Measurements from ENCODE around the gene SART3.

The SART3 gene

DNA sequence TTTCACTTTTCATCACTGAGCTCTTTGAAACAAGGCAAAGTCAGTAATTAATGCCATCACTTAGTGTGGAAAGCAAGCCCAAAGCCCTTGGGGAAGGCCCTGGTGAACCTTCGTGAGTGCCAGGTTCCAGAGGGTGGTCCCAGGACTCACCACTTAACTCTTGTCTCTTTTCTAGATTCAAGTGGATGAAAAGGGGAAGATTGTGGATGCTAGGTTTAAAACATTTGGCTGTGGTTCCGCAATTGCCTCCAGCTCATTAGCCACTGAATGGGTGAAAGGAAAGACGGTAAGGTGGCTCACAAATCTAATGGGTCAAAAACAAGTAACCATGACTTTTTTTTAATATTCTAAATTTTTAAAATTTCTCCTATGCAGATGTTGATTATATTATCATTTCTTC is 4.2 kb upstream of the SART3 start:
- in situ Hi-C loops (cut with MboI; ENCODE audit: low sequenced_read_pairs) = loop anchor here (10.0 to 25.0 kb wide), 3 partner anchors 240 to 522 kb away; partner anchors contain the start of genes ALKBH2 and UNG

DNA sequence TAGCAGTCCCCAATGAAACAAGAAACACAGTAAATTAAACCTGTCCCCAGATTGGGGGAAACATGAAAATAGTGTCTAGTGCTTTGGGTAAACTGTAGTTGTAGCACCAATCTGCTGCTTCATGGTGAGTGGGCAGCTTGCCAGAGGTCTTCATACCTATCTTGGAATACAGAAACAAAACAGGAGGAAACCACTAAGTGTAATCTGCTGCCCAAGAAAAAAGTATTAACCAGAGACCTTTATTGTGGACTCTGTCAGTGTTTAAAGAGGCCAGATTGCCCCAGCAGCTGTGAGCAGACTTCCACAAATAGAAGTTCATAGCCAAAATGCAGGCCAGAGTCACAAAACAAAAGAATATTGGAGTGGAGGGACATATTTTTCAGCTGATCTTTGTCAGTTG is 3.8 kb upstream of the SART3 start:
- in situ Hi-C loops (cut with MboI; ENCODE audit: low sequenced_read_pairs) = loop anchor here (10.0 to 25.0 kb wide), 3 partner anchors 240 to 523 kb away; partner anchors contain the start of genes ALKBH2 and UNG

DNA sequence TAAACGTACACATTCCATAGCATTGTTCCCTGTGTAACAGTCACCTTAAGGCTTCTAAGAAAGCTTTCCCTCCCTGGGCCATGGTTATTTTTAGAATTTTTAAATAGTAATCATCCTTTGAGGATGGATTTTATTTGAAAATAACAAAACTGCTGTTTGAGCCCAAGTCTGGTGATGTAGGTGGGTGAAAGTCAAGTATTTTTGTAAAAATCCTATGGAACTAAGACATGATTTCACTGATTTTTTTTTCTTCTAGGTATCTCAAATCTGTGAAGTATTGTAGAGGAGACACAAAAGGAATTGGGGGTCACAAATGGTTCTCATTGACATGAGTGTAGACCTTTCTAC is 2.8 kb upstream of the SART3 start:
- in situ Hi-C loops (cut with MboI; ENCODE audit: low sequenced_read_pairs) = loop anchor here (10.0 to 25.0 kb wide), 3 partner anchors 241 to 524 kb away; partner anchors contain the start of genes ALKBH2 and UNG

DNA sequence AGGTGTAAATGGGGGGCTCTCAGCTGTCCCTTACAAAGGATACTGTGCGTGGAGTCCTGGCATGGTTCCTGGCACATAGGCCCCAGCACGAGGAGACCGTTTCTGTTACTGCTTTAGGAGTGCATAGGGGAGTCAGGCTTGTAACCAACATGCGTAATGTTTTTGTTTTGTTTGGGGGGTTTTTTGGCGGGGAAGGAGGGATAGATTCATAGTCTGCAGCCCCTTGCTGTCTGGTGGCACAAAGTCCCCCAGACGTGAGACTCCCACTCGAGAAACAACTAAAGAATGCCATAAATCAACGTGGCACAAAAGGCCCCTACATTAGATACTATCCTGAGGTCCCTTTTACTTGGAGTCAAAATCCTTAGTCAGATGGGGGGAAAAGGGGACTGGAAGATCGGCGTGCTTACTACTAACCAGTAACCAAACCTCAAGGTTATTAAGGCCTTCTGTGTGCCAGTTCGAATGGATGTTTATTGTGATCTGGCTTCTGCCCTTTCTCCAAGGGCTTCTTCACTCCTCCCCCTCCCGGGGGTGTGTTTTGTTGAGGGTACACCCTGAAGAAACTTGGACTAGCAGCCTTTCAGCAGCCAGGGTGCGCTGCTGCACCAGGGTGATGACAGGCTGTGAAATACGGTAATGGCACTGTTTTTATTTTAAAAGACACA is 2.3 kb upstream of the SART3 start:
- in situ Hi-C loops (cut with MboI; ENCODE audit: low sequenced_read_pairs) = loop anchor here (10.0 to 25.0 kb wide), 3 partner anchors 242 to 524 kb away; partner anchors contain the start of genes ALKBH2 and UNG

DNA sequence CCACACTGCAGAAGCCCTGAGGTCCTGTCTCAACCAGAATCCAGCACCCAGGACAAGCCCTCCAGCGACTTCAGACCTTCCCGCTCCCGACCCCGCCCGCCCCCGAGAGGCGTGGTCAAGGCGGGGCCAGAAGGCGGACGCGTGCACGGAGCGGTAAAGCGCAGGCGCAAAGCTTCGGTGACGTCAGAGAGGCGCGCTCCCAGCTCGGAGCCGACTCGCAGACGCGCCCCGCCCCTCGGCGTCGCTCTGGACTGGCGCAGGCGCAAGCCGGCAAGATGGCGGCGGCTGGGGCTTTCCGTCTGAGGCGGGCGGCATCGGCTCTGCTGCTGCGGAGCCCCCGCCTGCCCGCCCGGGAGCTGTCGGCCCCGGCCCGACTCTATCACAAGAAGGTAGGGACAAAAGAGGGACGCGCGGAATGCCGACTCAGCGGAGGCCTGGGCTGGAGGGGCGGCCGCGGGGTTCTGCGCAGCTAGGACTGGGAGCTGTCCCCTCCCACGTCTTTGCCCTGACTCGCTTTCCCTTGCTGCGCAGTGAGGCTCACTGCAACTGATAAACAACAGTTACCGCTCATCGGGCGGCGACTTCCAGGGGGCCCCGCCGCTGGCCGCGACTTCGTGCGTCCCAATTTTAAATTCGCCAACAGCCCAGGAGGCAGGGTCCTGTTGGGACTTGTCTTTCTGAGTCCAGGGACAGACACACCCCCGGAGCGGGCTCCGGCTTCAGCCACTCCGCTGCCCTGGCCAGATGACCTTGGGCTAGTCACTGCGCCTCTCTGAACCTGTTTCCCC is 1.6 kb upstream of the SART3 start, which contains the start of gene ISCU:
Gene ISCU, plus strand, starts transcription at position 249 of the 788 bp plus-strand sequence. Its CDS starts 27 bp downstream, at position 276.
- in situ Hi-C loops (cut with MboI; ENCODE audit: low sequenced_read_pairs) = loop anchor here (10.0 to 25.0 kb wide), 3 partner anchors 242 to 525 kb away; partner anchors contain the start of genes ALKBH2 and UNG

DNA sequence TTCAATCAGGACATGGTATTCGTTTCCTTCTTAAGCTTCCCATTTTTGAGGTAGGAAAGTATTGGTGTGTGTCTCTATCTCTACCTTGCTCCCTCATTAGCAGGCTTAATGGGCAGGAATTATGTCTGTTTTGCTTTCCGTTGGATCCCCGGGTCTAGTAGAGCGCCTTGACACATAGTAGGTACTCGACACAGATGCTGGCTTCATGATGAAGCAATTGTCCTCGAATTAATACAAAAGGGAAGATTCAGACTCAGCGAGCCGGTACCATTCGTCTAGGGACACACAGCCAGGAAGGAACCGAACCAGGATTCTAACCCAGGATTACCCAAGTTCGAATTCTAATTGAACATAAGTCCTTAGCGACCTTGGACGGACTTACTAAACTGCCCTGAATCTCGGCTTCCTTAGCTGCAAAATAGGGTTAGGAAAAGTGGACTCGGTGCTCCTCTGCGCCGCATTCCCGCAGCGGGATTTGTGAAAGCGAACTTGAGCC is 927 bp upstream of the SART3 start:
- in situ Hi-C loops (cut with MboI; ENCODE audit: low sequenced_read_pairs) = loop anchor here (10.0 to 25.0 kb wide), 3 partner anchors 243 to 525 kb away; partner anchors contain the start of genes ALKBH2 and UNG

DNA sequence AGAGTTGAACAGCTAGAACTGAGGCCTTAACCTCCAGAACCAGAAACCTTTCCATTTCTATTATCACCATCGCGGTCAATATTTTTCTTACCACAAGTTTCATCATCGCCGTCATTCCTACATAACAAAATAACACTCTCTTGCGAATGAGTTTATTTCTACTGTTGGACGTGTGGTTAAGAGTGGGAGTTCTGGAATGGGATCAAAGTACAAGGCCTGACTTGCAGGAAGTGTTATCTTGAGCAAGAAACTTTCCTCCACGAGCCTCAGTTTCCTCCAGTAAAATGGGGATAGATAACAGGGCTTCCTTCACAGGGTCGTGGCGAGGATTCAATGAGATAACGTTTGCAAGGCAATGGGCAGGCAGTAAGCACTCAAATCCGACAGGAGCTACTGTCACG is 652 bp downstream of the SART3 start:
- in situ Hi-C loops (cut with MboI; ENCODE audit: low sequenced_read_pairs) = loop anchor here (10.0 to 25.0 kb wide), 3 partner anchors 244 to 527 kb away; partner anchors contain the start of genes ALKBH2 and UNG

DNA sequence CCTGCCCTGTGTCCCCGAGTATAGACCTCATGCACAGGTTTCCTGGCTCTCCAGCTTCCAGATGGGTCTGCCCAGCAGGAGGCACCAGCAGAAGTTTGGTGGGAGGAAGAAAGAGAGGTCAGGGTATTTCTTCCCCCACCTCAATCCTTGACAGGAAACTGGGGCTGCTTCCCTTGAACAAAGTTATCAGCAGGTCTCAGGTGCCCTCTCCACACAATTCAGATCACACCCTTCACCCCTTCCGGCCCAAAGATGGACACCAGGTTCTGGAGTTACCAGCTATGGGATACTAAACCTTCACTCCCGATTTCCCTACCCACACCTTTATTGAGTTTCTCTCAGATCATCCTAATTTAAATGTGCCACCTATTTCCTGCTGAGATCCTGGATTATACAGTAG is 1.2 kb downstream of the SART3 start:
- in situ Hi-C loops (cut with MboI; ENCODE audit: low sequenced_read_pairs) = loop anchor here (10.0 to 25.0 kb wide), 3 partner anchors 245 to 528 kb away; partner anchors contain the start of genes ALKBH2 and UNG

DNA sequence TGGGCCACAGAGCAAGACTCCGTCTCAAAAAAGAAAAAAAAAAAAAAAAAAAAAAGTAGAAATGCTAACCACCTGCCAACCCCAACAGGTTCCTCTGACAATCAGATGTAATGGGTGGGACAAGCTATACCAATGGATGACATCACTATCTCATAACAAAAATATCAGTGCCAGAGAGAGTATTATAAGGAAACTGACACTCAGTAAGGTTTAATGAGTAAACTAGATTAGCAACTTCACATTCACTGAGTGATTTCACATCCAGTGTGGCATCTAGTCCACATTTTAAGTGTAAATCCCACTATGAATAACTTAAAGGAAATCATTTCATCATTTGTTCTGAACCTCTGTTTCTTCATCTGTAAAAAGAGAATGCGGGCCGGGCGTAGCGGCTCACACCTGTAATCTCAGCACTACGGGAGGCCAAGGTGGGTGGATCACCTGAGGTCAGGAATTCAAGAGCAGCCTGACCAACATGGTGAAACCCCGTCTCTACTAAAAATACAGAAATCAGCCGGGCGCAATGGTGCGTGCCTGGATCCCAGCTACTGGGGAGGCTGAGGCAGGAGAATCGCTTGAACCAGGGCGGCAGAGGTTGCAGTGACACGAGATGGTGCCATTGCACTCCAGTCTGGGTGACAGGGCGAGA is 1.8 kb downstream of the SART3 start:
- in situ Hi-C loops (cut with MboI; ENCODE audit: low sequenced_read_pairs) = loop anchor here (25.0 kb wide), 1 partner anchor 528 kb away; the partner anchor contains the start of genes ALKBH2 and UNG

DNA sequence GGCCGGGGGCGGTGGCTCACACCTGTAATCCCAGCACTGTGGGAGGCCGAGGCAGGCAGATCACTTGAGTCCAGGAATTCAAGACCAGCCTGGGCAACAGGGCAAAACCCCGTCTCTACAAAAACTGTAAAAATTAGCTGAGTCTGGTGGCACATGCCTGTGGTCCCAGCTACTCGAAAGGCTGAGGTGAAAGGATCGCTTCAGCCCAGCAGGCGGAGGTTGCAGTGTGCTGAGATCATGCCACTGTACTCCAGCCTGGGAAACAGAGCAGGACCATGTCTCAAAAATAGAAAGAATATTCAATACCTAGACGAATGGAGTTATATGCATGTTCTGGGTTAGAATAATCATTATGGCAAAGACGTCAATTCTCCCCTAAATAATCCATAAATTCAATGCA is 5.6 kb downstream of the SART3 start:
- in situ Hi-C loops (cut with MboI; ENCODE audit: low sequenced_read_pairs) = loop anchor here (25.0 kb wide), 1 partner anchor 532 kb away; the partner anchor contains the start of genes ALKBH2 and UNG

DNA sequence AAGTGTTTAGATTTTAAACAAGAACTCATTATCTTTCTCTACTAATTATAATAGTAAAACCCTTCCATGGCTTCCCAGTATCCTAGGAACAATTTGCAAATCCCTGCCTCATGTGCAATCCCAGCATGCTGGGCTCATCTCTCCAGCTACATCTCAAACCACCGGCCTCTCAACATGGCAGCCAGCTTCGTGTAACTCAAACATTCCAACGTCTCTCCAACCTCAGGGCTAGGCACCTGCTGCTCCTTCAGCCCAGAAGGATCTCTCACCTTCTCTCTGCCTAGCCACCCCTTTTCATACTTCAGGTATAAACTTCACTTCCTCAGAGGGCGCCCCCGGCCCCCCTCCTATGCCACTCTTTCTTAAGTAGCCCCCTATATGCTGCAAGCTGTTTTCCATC is 7.2 kb downstream of the SART3 start:
- in situ Hi-C loops (cut with MboI; ENCODE audit: low sequenced_read_pairs) = loop anchor here (25.0 kb wide), 1 partner anchor 534 kb away; the partner anchor contains the start of genes ALKBH2 and UNG

DNA sequence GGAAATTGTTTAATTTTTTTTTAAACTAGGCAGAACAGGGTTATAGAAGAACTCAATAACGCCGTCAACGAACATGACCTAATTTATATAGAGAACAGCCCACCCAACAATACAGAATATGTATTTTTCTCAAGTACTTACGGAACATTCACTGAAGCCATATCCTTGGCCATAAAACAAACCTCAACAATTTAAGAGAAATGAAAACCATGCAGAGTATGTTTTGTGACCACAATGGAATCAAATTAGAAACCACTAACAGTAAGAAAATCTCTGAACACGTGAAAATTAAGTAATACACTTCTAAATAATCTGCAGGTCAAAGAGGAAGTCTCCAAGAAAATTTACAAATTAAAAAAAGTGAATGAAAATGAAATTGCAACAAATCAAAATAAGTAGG is 9.4 kb downstream of the SART3 start:
- in situ Hi-C loops (cut with MboI; ENCODE audit: low sequenced_read_pairs) = loop anchor here (25.0 kb wide), 1 partner anchor 536 kb away; the partner anchor contains the start of genes ALKBH2 and UNG

DNA sequence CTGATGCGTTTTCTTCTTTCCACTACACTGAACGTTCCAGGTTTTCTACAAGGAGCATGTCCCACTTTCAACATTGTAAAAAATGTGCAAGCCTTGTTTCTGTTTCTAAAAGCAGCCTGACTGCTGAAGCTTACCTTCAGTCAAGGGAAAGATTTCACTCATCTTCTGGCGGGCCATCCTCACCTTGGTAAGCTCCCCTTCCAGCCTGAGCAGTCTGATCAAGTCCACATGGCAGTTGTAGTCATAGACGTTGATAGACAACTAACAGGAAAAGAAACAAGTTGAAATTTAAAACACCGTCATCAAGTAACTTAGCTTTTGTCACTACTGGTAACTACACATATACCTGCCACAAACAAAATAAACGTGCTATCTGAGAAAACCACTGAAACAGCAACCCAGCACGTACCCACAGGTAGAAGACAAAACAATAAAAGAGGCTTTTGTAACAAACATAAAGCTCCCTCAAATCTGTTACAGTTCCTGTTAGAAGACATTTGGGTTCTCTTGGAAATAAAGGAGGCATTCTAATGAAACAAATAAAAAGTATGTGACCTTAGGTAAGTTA is 11.9 kb downstream of the SART3 start:
- in situ Hi-C loops (cut with MboI; ENCODE audit: low sequenced_read_pairs) = no loop called here

DNA sequence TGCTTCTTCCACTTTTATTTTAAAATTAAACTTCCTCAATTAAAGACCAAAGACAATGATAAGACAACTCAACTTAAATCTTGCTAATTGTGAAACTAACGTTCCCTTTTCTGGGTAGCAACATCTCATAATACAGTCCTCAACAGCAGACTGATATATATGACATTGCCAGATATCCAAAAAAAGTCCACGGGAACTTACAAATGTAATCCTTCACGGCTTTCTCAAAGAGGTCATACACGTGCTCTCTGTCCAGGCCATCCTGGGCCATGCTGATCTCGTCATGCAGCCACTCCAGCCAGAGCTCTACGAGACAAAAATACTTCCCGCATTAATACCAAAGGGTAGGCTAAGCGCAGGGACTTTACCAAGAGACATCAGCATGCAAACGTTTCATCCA is 13.3 kb downstream of the SART3 start:
- in situ Hi-C loops (cut with MboI; ENCODE audit: low sequenced_read_pairs) = no loop called here

DNA sequence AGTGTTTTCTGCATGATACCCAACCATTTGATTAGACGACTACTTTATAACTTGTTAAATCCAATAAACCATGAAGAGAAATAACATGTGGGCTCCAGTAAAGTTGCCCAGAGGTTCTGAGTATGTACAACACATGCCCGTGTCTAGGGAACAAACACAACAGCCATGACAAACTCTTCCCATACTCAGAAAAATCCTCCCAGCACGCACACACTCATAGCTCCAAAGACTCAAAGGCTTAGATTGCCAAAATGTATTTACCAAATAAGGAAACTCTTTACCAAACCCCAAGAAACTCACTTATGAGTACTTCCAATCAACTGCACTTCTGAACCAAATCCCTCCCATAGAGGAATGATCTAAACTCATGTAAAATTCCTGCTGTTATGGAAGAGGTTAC is 17.3 kb downstream of the SART3 start:
- in situ Hi-C loops (cut with MboI; ENCODE audit: low sequenced_read_pairs) = no loop called here

DNA sequence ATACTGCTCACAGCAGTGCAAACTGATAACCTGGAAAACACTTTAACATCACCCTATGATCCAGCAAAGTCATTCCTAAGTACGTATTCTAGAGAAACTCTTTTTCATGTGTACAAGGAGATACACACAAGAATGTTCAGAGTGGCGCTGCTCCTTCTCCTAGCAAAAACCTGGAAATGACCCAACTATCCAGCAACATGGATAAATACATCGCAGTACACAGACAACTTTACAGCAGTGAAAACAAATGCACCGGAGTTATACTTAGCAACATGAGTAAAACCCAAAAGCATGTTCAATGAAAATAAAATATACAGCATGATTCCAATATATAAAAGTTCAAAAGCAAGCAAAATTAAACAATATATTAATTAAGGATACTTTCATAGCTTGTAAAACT is 18.7 kb downstream of the SART3 start:
- in situ Hi-C loops (cut with MboI; ENCODE audit: low sequenced_read_pairs) = no loop called here

DNA sequence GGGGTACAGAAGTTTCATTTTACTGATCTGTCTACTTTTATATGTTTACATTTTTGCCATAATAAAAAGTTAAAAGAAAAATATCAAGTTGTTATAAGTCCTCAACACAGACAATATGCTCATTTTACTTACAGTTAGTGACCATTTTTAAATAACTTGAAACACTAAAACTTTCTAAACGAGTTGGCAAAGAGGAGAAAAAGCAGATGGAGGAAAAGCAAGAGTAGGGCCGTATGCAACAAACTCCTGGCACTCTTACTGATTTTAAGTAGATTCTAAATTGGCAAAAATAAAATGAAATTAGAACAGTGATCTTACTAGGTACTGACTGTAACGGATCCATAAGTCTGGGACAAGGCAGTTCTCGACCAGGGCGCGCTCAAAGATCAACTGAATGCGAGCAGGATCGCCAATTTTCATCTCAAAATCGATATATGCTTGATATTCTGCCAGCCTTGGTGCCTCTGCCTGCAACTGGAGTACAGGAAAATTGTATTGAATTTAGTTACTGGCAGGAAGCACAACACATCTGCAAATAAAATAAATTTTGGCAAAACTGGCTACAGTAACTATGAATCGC is 22.3 kb downstream of the SART3 start:
- in situ Hi-C loops (cut with MboI; ENCODE audit: low sequenced_read_pairs) = no loop called here

DNA sequence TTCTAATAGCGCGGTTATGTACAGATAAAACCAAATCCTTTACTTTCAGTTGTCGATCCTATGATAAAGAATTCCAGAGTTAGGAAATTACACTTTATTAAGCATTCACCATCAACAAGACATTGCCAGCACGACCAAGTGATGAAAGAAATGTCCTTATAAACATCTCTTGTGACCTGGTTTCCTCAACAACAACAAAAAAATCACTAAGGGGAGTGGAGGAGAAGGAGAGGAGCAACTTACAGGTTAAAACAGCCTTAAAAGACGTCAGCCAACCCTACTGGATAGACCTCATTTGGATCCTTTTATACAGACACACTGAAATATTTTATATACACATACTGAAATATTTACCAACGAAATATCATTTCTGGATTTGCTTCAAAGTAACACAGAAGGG is 22.8 kb downstream of the SART3 start:
- in situ Hi-C loops (cut with MboI; ENCODE audit: low sequenced_read_pairs) = no loop called here

DNA sequence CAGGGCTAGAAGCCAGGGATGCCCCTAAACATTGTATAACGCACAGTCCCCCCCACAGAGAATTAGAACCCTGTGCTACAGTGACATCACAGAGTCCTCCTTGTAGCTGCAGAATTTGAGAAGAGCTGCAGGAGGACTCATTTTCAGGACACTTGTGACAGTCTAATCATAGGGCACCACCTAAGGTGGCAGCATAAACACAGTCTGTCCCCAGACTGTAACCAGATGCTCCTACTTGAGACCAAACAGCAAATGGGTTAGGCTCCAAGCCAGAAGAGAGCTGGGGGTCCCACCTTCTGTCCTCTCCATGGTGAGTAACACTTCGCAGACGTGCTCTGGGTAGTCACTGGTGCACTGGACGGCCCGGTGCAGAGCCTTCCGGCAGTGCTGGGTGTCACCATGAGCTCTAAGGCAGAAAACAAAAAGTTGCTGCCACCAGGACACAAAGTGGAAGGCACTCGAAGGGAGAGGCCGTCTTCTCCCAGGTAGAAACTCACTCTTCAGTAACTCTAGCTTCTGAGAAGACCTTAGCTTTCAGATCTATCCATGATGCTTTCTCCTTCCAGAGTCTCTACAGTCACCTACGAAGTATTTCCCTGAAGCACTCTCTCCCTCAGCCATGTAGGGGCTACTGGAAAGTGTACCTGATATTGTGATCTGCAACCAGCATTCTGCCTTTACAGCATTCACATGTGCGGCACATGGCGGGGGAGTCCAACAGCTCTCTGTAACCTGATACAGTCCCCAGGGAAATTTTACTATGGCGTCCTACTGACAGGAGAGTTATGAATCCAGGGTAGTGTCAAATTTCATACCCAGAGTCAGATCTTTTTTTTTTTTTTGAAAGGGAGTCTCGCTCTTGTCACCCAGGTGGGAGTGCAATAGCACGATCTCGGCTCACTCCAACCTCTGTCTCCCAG is 28.8 kb downstream of the SART3 start:
- in situ Hi-C loops (cut with MboI; ENCODE audit: low sequenced_read_pairs) = no loop called here
